Stimulated activated CD4-positive, alpha-beta T cell treated with anti-CD3 and anti-CD28 coated beads, Interleukin-4, amount 100 ng/mL, for 48 hours (primary cell): ENCODE results near the gene KHK.

Experiments used
- DNase-seq, 2 donors: peaks; one replicate each; pipeline ENCODE4 v3.0.0-alpha.2; 2020; ENCODE audit warnings: low read depth in 2 of 2

KHK gene

DNA sequence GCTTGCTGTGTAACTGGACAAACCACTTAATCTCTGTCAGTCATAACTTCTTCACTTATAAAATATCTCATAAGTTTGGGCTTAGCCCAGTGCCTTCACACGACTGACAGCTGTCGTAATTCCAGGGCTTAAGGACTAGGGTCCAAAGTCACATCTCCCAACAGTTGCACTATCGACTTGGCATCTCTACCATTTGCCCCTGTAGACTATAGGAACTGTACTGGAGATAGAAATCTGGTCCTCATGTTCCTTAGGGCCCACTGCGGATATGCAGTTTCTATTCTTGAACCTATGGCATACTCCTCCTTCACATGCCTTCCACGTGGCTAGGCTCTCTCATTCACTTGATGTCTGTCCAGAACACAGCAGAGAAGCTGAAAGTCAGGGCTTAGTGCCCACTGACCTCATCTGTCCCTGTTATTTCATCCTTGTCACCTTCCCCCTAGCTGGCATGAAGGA is 39.7 kb downstream of the KHK start:
- no peak for DNase-seq

GRCh38 chr2:27127883-27128667 is 41.5 kb downstream of the KHK start:
- DNase-seq, result no peak

- DNase-seq, result no peak
Measured at GRCh38 chr2:27128668-27129571, 42.3 kb downstream of the KHK start.

DNA sequence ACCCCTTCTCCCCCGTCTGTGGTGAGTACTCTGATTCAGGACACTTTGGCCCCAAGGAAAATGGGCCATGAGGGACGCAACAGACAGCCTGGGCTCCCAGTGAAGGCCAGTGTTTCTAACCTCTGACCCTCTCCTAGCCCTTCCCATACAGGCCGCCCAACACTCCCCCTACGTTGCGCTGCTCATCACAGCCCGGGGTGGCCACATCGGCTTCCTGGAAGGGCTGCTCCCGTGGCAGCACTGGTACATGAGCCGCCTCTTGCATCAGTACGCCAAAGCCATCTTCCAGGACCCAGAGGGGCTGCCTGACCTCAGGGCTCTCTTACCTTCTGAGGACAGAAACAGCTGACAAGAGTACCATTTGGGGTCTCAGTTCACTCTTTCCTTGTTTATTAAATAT is 43.8 kb downstream of the KHK start:
- DNase-seq, result no peak

GRCh38 chr2:27131429-27131828 is 44.9 kb downstream of the KHK start:
- no peak for DNase-seq

DNA sequence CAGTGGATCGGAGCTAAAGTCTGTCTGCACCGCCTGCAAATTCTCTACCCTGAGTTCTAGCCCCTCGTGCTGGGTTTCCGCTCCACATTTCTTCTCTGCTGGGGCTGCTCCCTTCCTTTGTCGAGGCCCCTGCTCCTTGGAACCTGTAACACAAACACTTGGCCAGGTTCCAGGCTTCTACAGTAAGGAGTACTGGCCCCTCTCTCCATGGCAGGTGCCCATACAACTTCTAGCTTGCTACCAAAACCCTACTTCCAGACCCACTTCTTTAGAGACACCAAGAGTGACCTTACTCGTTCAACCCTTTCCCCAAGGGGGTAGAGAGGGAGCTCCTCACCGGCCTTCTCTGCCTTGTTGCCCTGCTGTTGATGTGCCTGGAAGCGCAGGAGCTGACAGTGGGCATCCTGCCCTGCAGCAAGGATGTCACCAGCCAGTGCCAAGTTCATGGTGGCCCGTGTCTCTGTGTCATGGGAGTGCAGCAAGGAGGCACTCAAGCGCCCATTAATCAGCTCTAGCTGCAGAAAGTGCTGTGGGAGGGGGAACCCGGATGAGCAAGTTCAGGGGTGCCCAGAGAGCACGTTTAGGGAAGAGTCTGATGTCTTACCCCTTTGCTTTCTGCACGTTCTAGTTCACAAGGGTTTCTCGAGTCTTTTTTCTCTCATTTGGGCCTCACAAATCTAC is 46.8 kb downstream of the KHK start:
- DNase-seq, result no peak

GRCh38 chr2:27133905-27134780 is 47.6 kb downstream of the KHK start, which contains the start of gene PREB:
TSS of gene PREB (minus strand) at chr2:27134636. CDS start at chr2:27134421, 215 bp downstream.
- DNase-seq, result peak; percentile 98

- no peak for DNase-seq
Measured at GRCh38 chr2:27134781-27135477, 48.4 kb downstream of the KHK start.

GRCh38 chr2:27135478-27135955 is 48.9 kb downstream of the KHK start:
- DNase-seq, result no peak

- DNase-seq, result no peak
Measured at GRCh38 chr2:27136751-27137150, 50.2 kb downstream of the KHK start.

DNA sequence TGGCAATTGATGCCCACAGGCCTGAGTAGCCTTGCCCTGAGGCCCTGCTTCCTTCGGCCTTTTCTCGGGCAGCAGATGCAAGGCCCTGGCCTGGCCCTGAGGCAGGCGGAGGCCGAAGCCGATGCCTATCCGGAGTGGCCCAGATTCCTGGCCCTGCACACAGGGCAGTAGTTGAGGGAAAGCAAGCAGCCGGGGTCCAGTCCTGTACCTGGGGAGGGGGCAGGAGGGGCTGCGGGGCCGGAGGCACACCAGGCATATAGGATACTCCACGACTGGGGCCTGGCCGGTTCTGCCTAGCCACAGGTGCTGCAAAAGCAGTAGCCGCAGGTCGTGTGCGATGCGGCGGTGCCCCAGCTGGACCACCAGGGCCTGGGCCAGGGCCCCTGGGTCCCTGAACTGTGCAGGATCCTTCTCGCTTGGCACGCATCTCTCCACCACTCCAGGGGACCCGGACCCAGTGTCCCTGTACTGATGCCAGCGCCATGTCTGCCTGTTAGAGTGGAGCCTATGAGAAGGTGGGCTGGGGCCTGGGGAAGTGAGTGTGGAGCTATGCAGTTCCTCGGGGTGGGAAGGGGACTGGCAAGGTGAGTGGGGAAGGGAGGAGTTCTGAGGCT is 50.9 kb downstream of the KHK start:
- DNase-seq, result no peak

DNA sequence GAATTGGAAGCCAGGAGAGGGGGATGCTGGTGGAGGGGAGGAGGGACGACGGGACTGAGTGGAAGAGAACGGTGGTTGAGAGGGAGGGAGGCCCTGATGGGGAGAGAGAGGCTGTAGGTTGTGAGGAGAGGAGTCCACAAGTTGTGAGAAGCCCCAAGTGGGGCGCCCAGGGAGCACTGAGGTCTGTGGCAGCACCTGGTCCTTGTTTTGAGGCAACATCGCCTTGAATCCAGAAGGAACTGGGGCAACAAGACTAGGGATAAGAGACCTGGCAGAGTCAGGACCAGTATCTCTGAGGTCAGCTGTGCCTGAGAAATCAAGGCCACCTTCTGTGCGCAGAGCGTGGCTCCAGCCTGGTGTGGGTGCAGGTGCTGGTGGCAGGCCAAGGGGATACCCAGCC is 51.5 kb downstream of the KHK start:
- no peak for DNase-seq

DNA sequence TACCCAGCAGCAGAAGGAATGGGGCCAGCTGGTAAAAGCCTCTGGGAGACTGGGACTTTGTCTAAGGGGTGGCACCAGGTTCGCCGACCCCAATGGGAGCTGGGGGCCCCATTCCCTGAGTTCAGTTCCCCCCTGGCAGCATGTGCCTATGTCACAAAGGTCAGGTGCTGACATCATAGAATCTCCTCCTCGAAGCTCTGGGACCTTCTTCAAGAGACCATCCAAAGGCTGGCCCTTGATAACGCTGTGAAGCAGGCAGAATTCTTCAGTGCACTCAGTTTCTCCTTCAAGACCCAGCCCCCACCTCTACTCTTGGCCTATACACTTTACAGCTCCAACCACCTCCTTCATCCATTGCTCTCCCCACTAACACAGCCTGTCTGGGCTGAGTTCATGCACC is 52.7 kb downstream of the KHK start, which contains the start of gene PRR30:
PRR30 (minus strand) TSS at position 101 of the 400 bp plus-strand sequence. CDS start 1,081 bp downstream, outside the sequence.
- no peak for DNase-seq

DNA sequence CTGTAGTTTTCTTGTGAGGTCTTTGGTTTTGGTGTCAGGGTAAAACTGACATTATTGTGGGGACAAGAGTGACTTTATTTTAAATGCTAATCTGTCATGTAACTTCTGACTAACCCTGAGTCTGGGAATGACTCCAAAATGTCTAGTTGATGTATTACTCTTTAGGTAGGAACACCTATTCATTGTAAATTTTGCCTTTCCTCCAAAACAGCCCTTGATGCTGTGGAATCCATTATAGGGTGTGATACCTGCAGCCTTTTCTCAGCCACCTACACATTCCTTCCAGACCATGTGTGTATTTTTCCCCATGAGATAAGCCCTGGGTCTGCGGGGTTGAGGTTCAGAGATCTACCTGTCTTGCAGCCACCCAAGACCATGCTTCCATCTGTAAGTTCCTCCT is 56.7 kb downstream of the KHK start:
- no peak for DNase-seq

DNA sequence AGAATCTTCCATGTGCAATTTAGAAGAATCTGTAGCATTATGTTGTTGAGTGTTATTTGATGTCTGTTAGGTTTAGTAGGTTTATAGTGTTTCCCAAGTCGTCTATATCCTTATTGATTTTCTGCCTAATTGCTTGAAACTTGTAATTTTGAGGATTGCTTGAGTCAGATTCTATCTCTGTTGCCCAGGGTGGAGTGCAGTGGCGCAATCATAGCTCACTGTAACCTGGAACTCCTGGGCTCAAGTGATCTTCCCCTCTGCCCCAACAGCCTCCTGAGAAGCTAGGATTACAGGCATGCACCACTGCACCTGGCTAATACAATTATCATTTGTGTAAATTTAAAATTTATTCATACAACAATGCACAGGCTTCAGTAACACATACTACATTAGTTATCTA is 59.1 kb downstream of the KHK start:
- DNase-seq, result no peak

- DNase-seq, result no peak
Measured at GRCh38 chr2:27147935-27148334, 61.4 kb downstream of the KHK start.

DNA sequence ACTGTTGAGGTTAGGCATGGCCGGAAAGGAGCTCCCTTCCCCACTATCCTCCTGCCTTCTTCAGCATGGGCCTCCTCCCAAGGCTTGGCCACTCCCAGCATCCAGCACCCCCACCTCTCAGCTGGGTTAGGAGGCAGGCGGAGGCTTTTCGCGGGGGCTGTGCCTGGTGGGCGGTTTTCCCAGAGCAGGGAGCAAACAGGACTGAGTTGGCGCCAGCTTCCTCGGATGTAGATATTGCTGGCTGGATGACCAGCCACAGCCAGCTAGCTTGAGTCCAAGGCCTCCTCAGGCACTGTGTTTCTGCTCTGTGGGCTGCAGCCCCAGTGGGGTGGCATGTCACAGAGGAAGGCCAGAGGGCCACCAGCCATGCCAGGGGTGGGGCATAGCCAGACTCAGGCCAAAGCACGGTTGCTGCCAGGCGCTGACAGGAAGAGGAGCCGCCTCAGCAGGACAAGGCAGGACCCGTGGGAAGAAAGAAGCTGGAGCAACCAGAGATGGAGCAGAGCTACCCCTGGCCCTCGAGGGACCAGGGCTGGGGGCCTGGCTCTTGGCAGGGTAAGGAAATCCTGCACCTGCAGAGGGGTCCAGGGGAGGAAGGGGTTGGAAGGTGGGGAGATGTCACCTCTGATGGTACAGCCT is 62.3 kb downstream of the KHK start, which contains the start of gene TCF23:
TCF23 (plus strand) TSS at position 204 of the 639 bp plus-strand sequence; CDS start at position 334, 130 bp downstream.
- DNase-seq, result no peak

- no peak for DNase-seq
Measured at GRCh38 chr2:27149570-27150405, 63.2 kb downstream of the KHK start.
